GM18507 (cell line): ENCODE results near the gene TUB.

Experiments used
- DNase-seq: peaks from one replicate; pipeline ENCODE4 v3.0.0; 2011; ENCODE audit warnings: low read depth; ENCODE audit not compliant: insufficient read length; ENCODE audit errors: extremely low spot score
- FAIRE-seq: peaks from 2 replicates; lab custom pipeline; 2011; peaks lifted over from hg19 to GRCh38; lab: Jason Lieb, UNC

The TUB gene

GRCh38 chr11:8080674-8081590 is at the start of gene TUB:
Gene TUB (plus strand): TSS chr11:8081211. CDS start chr11:8081511, 300 bp downstream.
- FAIRE-seq: no peak

DNA sequence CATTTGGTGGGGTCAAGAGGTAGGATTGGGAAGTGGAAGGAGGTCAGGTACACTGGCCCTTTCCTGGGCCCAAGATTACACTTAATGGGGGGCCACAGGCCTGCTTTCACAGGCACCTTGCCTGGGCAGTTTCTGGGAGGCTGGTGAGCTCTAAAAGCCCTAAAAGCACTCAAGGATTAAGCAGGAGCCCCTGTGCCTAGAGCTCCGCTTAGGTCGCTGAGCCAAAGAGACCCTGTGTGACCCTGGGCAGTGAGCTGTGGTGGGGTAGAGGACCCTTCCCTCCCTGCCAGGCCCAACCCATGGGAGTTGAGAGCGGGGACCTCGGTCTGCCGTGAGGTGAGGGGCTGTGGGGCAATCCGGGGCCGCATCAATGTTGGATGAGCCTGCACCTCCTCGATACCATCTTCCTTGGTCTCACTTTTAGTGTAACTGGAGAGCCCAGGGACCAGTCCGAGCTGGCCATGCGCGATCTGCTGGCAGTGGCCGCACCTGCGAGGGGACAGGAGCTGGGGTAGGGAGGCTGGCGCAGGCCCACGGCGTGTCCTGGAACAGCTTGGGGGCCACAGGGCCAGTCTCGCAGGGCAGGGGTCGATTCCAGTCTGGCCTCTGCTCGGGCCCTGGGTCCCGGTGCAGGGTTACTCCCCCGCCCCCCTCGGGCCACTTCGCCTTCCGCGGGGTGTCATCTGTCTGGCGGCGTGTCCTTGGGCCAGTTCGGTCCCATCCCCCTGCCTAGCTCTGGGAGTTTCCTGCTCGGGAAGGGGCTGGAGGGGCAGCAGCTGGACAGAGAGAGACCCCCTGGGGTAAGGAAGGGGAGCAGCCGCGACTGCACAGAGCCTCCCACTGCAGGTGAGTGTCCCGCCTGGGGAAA is 49.5 kb upstream of the TUB start:
- no peak for DNase-seq
- no peak for FAIRE-seq

More at GRCh38 chr11:8080674-8081590, at the start of gene TUB:
- no peak for DNase-seq

- FAIRE-seq: no peak
Observed at GRCh38 chr11:8032122-8032521, 48.9 kb upstream of the TUB start.

DNA sequence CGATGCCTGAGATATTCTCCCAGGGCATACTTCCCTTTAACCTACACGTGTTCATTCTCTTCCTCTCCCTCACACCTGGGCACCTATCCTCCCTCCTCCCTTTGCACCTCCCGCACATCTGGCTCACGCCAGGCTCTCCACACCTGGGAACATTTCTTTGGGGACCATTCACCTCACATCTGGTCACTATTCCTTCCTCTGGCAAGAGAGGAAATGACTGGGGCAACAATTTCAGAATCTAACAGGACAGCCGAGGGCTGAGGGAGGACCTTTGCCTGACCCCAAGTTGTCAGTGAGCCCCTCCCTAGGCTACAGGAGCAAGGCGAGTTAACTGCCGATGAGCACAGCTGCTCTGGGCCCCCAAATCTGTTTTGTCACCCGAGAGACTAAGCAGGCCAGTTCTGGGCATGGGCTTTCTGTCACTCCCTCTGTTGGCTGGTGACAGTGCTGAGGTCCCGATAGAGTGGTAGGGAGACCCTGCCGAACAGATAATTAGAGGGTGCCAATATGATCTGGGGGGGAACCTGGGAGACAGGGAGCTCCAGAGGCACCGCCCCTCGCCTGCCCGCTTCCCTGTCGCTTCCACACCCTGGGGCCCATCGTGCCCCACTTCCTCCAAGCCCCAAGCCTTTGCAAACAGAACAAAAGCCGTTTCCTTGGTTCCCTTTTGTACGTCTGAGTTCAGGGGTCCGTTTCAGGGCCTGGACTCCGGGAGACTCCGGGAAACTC is 48.3 kb upstream of the TUB start:
- DNase-seq: no peak
- no peak for FAIRE-seq

More at GRCh38 chr11:8032122-8032521, 48.9 kb upstream of the TUB start:
- no peak for DNase-seq

DNA sequence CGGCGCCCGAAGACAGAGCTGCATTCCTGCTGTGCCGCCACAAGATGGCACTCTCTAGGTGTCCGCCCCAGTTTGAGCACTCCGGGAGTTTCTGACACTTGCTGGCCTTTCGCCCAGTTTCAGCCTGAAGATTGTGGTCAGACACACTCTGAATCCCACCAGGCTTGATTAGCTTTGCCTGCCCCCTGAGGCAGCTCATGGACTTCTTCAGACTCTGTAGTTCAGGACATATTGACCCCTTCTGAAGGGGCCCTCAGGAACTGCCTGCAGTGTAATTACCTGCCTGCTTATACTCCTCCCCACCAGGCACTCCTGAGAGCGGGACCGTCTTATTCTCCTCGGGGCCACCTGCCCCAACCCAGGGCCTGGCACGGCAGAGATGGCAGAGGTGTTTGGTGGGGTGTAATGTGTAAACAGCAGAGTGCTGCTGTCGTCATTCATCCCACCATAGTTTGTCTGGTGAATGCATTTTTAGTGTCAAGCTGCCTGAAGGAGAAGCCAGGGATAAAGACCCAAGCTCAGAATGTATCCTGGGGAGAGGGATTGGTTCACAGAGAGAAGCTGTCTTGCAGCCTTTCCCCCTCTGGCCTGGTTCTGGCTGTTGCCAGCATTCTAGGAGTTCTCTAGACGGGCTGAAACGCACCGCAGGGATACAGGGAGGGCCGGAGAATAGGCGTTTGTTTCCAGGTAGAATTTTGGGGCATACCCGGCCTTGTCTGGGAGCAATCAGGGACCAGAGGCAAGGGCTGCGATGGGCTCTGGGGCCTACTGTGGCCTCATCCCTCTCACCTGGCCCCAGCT is 47.5 kb upstream of the TUB start:
- FAIRE-seq (peak; percentile 75), DNase-seq (peak; percentile 64)

- DNase-seq (no peak), FAIRE-seq (no peak)
Observed at GRCh38 chr11:8034106-8034585, 46.9 kb upstream of the TUB start.

DNA sequence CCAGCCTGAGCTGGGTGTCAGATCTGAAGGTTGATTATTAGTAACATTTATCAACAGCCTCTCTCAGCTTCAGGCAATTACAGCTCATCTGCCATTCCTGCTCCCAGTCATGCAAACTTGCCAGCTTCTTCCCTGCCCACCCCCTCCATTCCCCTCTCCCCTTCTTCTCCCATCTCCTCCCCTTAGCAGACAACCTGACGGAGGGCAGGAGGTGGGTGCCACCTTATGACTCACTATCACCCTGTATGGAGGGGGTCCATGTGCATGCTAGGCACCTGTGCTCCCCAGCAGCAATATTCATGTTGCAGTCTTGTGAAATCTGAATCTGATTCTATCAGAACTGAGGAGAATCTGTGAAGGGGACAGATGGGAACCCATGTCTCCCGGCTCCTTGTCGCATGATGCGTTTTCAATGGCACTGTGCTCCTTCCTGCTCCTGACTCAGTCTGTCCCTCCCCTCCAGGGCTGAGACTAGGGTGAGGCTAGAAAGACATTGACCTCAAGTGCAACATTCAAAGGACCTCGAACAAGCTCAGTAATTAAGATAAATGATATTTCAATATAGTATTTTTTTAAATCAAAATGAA is 46.3 kb upstream of the TUB start:
- no peak for FAIRE-seq
- DNase-seq: no peak

GRCh38 chr11:8035200-8035855 is 45.7 kb upstream of the TUB start:
- no peak for FAIRE-seq
- no peak for DNase-seq

GRCh38 chr11:8036002-8036802 is 44.8 kb upstream of the TUB start:
- FAIRE-seq (no peak), DNase-seq (no peak)

- DNase-seq: no peak
- FAIRE-seq: no peak
Observed at GRCh38 chr11:8036986-8037385, 44.0 kb upstream of the TUB start.

- DNase-seq (no peak), FAIRE-seq (no peak)
Observed at GRCh38 chr11:8038393-8038792, 42.6 kb upstream of the TUB start.

DNA sequence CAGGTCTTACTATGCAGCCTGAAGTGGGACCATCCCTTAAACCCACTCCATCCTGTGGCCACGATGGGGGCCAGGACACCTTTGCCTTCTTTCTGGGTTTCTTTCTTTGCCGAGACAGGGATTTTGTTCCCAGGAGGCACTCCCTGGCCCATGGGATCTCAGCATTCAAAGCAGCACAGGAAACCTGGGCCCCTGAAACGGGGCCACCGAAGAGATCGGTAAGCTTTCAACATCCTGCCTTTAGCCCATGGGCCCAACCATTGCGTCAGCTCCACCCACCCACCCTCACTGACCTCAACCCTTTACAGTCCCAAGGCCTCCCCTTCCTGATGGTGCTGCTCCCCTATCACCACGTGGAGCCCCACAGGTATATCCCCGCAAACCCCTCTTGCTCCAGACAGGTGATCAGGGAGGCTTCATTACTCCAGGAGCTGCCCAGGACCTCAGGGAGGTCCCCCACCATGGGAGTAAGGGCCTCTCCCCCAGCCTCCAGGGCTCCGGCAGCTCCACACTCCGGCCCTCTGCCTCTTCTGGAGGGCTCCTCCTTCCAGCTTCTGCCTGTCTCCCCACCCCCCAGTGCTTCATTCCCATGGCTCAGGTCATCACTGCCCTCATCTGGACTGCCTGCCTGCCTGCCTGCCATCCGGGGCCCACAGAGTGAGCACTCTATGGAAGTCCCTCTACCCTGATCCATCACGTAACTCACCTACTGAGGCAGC is 42.0 kb upstream of the TUB start:
- FAIRE-seq: no peak
- no peak for DNase-seq

DNA sequence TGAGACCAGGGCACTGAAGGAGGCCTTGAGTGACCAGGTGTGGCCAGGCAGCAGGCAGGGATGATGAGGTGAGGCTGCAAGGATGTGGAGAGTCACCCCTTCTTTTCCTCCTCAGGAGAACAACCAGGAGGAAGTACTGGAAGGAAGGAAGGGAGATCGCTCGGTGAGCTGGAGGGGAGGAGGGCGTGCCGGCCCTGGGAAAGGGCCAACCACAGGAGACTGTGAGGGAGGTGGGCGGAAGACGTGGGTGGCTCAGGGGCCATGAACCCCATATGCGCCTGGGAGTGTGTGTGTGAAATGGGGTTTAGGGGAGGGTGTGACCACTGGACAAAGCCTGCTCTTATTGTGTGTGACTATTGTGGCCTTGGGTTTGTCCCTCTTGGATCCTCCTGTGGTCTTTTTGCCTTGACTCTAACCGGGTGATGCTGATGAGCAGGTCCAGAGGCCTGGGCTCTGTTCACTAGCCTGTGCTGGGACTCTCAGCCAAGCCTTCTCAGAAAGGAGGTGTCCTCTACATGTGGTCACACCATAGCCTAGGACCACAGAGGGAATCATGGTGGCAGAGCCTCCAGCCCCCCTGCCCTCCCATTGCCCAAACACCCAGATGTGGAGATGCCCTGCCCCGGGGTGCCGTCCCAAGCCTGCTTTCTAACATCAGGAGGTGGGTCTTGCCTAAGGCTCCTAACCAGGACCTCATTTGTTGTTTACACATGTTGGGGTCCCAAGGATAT is 41.3 kb upstream of the TUB start:
- DNase-seq: no peak
- no peak for FAIRE-seq

DNA sequence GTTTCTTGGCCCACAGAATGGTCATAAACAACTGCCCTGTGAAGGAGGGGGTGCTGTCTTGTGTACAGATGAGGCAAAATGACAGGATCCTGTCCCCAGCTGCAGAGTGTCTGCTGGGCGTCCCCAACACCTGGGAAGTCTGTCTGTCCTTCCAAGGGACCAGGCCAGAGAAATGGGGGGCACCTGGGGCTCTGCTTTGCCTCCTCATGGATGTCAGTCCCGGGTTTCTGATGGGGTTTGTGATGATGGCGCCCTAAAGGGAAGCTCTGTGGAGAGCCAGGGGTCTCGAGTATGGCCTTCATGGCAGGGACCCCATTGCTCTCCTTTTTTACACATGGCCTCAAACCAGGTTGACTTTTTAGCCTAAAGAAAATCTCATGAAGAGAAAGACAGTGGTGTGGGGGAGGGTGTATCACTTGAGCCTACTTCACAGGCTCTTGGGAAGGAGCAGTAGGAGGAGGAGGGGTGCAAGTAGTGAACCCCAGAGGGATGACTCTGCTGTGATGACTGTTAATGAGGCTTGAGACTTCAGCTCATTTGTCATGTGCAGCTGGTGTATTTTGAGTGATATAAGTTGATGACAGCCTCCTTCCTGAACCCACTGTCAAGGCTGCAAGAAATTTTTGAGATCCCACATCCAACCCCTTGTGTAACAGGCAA is 40.6 kb upstream of the TUB start:
- DNase-seq: no peak
- no peak for FAIRE-seq

- no peak for FAIRE-seq
- no peak for DNase-seq
Observed at GRCh38 chr11:8040921-8041285, 40.1 kb upstream of the TUB start.

GRCh38 chr11:8041576-8041975 is 39.4 kb upstream of the TUB start:
- DNase-seq (no peak), FAIRE-seq (no peak)
